Stimulated activated CD4-positive, alpha-beta T cell treated with anti-CD3 and anti-CD28 coated beads, Interleukin-1b, Interleukin-23, amount 100 ng/mL, for 1 hour (primary cell): Measurements from ENCODE around the gene DAGLB.
"Not testable (repeated sequence)": the region's sequence is repeated elsewhere in the genome, so short reads cannot be mapped to it uniquely, and the experiment has no call there.

ENCODE experiments used
- DNase-seq, 2 donors: peaks; one replicate each; pipeline ENCODE4 v3.0.0-alpha.2; 2020; ENCODE audit warnings: low read depth in 2 of 2

Gene DAGLB

DNA sequence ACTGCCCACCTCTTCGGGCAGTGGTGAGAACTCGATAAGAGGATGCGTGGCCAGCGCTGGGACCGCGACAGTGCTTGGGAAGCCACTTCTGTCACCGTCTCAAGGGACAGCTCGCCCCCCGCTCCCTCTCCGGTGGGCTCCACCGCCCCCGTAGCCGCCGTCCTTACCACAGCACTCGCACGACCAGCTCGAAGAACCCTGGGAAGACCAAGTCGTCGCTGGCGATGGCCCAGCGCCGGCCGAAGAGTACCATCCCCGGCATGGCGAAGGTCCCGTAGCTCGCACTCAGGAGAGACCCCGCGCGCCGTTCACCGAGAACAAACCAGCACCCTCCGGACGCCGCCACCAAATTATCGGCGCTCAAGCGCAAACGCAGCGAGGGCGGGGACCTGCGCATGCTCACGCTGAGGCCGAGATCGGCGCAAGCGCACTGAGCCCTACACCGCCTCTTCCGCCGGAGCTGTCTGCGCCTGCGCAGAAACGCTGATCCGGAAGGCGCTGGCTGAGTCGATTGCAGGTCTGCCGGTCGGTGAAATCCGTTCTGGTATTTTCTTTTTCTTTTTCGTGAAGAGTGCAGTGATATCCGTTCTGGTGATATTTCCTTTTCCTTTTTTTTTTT is at the start of gene DAGLB:
TSS of gene DAGLB (minus strand) at position 374 of the 619 bp plus-strand sequence. CDS start at position 262, 112 bp downstream.
- DNase-seq, result peak; percentile 89 to 96

- DNase-seq, result no peak
Observed at GRCh38 chr7:6497637-6497905, 49.8 kb upstream of the DAGLB start.

GRCh38 chr7:6496842-6497636 is 49.3 kb upstream of the DAGLB start:
- DNase-seq, result no peak

GRCh38 chr7:6495597-6496262 is 48.0 kb upstream of the DAGLB start:
- DNase-seq, result no peak

DNA sequence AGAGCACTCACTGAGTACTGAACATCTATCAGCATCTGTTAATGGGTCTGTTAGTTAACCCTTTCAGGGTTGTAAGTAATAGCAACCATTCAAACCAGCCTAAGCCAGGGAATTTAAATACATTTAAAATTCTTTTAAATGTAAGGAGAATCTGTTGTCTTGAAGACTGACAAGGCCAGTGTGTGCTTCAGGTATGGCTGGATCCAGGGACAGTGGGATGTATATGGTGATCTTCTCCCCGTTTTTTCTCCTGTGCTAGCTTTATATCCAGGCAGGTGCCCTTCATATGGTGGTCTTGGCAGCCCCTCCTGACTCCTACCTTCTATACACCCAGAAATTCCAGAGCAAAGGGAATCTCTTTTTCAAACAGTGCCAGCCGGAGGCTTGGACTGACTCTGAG is 46.6 kb upstream of the DAGLB start:
- DNase-seq, result no peak

- no peak for DNase-seq
Observed at GRCh38 chr7:6491194-6491593, 43.4 kb upstream of the DAGLB start.

DNA sequence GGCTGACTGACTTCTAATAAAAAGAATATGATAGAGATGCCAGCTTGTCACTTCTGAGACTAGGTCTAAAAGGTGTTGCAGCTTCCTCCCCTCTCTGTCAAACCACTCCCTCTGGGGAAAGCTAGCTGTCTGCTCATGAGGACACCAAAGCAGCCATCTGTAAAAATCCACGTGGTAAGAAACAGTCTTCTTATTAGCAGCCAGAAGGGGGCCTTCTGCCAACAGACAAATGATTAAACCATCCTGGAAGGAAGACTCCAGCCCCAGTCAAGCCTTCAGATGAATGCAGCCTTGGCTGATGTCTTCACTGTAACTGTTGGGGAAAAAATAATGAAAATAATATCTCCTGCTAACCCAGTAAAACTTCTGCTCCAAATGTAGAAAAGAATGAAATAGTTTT is 41.9 kb upstream of the DAGLB start:
- DNase-seq, result no peak

DNA sequence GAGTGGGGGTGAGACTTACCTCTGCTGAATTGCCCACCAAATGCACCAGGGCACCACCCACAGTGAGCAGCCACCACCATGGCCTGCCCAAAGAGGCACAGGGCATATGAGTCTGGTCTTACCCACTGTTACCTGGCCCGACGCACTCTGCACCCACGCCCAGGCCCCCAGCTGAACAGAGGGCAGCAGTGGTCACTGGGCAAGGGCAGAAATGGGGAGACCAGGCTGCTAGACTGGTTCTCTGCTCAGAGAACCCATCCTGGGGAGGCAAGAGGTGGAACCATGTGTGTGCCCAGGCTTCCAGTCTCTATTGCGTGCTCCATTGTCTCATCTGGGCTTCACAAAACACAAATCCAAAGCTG is 39.4 kb upstream of the DAGLB start:
- no peak for DNase-seq

DNA sequence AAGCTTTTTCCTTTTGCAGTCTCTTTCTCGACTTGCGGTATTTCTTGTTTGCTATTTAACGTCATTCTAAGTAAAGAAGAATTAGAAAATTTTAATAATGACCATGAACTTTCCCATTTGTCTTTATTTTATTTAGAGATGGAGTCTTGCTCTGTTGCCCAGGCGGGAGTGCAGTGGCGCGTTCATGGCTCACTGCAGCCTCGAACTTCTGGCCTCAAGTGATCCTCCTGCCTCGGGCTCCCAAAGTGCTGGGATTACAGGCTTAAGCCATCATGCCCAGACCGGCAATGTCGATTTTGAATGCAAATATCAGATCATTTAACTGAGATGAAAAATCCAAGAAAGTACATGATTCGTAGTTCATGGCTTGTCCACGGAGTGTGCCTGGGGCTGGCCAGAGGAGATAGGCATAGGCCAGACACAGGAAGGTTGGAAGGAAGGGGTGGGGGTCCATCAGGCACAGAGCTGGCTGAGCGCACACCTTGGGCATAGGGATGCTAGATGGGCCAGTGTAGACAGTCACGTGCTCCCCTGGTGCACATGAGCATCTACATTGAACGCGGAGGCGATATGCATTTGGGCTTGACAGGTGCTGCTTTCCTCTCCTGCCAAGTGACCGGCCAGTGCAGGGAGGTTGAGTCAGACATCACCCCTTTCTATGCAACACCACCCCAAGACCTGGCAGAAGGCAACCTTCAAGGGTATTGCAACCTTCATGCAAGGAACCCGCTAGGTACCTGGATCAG is 38.9 kb upstream of the DAGLB start:
- DNase-seq, result no peak

DNA sequence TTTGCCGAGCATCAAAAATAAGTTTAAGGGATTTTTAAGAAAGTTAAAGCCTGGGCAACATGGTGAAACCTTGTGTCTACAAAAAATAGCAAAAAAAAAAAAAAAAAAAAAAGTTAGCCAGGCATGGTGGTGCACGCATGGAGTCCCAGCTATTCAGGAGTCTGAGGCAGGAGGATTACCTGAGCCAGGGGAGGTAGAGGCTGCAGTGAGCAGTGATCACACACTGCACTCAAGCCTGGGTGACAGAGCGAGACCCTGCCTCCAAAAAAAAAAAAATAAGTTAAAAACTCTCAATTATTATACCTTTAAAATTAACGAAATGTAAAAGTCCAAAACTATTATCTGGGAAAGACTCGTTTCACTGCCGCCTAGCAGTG is 35.0 kb upstream of the DAGLB start:
- DNase-seq, result no peak

- DNase-seq, result no peak
Observed at GRCh38 chr7:6482307-6482706, 34.6 kb upstream of the DAGLB start.

- no peak for DNase-seq
Observed at GRCh38 chr7:6481445-6481844, 33.7 kb upstream of the DAGLB start.

DNA sequence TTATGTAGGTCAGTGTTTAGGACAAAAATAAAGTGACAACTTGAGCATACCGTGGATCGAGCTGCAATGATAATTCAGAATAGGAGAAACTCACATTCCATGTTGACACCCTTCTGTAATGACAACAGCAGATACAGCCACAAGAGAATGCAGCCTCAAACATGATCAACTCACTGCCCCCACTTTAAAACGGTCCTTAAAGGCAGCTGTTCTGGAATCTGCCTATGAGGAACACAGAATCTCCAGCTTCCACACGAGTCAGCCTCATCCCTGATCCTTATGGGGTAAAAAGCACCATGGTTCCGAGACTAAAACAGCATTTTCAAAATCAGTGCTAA is 32.5 kb upstream of the DAGLB start:
- DNase-seq, result no peak

DNA sequence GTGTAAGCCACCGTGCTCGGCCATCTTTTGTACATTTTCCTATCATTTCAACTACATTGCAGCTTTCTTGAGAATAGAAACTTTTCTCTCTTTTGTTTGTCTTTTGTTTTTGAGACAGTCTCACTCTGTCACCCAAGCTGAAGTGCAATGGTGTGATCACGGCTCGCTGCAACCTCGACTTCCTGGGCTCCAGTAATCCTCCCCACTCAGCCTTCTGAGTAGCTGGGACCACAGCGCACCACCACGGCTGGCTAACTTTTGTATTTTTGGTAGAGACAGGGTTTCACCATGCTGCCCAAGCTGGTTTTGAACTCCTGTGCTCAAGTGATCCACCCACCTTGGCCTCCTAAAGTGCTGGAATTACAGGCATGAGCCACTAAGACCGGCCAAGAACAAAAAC is 31.3 kb upstream of the DAGLB start:
- DNase-seq, result no peak

- DNase-seq, result no peak
Observed at GRCh38 chr7:6478186-6478585, 30.4 kb upstream of the DAGLB start.

DNA sequence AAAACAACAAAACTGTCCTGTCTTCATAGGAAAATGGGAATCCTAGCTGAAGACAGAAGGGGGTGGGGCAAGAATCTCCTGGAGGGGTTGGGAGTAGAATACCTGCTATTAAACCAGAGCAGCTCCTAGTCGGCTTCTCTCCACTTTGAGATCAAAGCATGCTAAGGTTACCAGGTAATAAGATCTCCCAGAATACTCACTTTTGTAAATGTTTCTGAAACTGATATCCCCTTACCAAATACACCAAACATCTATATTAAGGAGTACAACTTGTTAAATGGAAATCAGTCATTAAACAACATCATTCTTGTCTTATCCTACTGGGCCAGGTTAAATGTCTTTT is 29.5 kb upstream of the DAGLB start:
- no peak for DNase-seq

DNA sequence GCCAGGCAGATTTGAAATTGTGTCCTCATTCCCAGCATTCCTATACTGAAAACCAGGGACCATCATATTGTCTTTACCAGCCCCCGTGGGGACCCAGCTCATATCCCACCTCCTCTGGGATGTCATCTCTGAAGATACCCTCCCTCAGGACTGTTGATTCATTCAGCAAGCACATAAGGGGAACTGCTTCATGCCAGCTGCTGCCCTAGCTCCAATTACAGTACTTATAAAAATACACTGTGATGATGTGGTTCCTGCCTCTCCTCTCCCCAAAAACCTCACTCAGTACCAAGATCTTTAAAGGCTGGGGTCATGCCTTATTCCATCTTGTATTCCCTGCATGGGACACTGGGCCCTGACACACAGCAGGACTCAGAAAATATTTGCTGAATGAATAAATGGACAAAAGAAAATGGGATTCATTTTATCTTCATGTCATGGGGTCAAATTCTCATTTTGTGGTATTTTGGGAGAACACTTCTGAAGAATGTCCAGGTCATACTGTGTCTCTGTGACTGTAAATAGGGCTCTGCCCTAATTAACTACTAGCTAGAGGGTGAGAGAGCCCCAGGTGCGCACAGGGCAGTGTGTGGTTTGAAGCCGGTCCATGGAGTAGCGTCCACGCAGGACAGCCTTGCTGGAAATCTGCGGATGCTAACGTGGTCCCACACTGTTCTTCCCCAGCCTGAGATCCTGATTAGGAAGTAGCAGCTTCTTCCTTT is 29.0 kb upstream of the DAGLB start:
- DNase-seq, result no peak

- DNase-seq, result no peak
Observed at GRCh38 chr7:6475433-6476186, 27.9 kb upstream of the DAGLB start.

DNA sequence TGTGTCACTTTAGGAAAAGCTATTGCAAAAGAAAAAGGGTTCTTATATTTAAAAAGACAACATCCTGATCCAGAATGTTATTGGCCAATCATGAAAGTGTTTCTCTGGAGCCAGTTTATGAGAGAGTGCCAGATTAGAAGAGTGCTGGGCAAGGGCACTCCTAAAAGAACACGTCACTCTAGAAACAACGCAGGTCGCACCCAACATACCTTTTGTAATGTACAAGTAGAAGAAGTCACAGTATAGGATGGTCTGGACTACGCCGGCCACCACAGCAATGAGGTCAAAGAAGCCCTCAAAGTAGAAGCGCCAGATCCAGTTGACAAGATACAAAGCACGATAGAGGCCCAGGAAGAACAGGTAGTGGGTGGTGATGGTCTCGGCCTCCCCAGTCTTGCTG is 18.1 kb upstream of the DAGLB start:
- no peak for DNase-seq

GRCh38 chr7:6463609-6464008 is 15.9 kb upstream of the DAGLB start:
- not testable (repeated sequence) for DNase-seq

- no peak for DNase-seq
Observed at GRCh38 chr7:6461946-6462550, 14.3 kb upstream of the DAGLB start.
